Kidney tubule cell (primary cell): ENCODE data around the gene KCNQ1.

Source experiments
- DNase-seq: peaks from one replicate; pipeline ENCODE4 v3.0.0-alpha.2; 2018; ENCODE audit warnings: low spot score

KCNQ1 gene

GRCh38 chr11:2666828-2667570, 222.2 kb downstream of the KCNQ1 start:
- no peak for DNase-seq

- no peak for DNase-seq
Observed at GRCh38 chr11:2667940-2668339, 223.1 kb downstream of the KCNQ1 start.

GRCh38 chr11:2668876-2669275, 224.1 kb downstream of the KCNQ1 start:
- DNase-seq, result no peak

- DNase-seq, result no peak
Observed at GRCh38 chr11:2669634-2670469, 225.0 kb downstream of the KCNQ1 start.

GRCh38 chr11:2670541-2671100, 225.8 kb downstream of the KCNQ1 start:
- no peak for DNase-seq

- no peak for DNase-seq
Observed at GRCh38 chr11:2671748-2672147, 226.9 kb downstream of the KCNQ1 start.

GRCh38 chr11:2672553-2673249, 227.9 kb downstream of the KCNQ1 start:
- DNase-seq, result no peak

GRCh38 chr11:2673250-2673610, 228.4 kb downstream of the KCNQ1 start:
- DNase-seq, result no peak

- peak; percentile 6 for DNase-seq
Observed at GRCh38 chr11:2673871-2674471, 229.2 kb downstream of the KCNQ1 start.

- no peak for DNase-seq
Observed at GRCh38 chr11:2674658-2675131, 229.9 kb downstream of the KCNQ1 start.

- DNase-seq, result no peak
Observed at GRCh38 chr11:2675540-2675939, 230.7 kb downstream of the KCNQ1 start.

GRCh38 chr11:2677127-2677526, 232.3 kb downstream of the KCNQ1 start:
- DNase-seq, result no peak

GRCh38 chr11:2678396-2678795, 233.6 kb downstream of the KCNQ1 start:
- DNase-seq, result no peak

GRCh38 chr11:2679011-2679676, 234.3 kb downstream of the KCNQ1 start:
- DNase-seq, result no peak

- no peak for DNase-seq
Observed at GRCh38 chr11:2681408-2682145, 236.8 kb downstream of the KCNQ1 start.

- DNase-seq, result no peak
Observed at GRCh38 chr11:2683806-2684205, 239.0 kb downstream of the KCNQ1 start.

- DNase-seq, result no peak
Observed at GRCh38 chr11:2684581-2684980, 239.8 kb downstream of the KCNQ1 start.

- no peak for DNase-seq
Observed at GRCh38 chr11:2685051-2685450, 240.2 kb downstream of the KCNQ1 start.

- DNase-seq, result no peak
Observed at GRCh38 chr11:2685566-2686359, 241.0 kb downstream of the KCNQ1 start.
